Esophagus squamous epithelium (tissue), 5 donors: Measurements from ENCODE around the gene ADGRD1. TPM values are rescaled to one million over a fixed set of nuclear protein-coding genes. Genes with fewer than 3 reads are reported as not detected.
"Not testable (repeated sequence)": the region's sequence is repeated elsewhere in the genome, so short reads cannot be mapped to it uniquely, and the experiment has no call there.

Experiments used
- DNase-seq: peaks from one replicate; lab custom pipeline; 2025; lab: John Stamatoyannopoulos, UW
- H3K27ac ChIP-seq, 4 donors: fragments of 200-600 bp; sonication (generic); one replicate each; pipeline ENCODE4 v1.5.1; 2016 to 2019; ENCODE audit warnings: mild to moderate bottlenecking in 1 of 4
- H3K27me3 ChIP-seq, 4 donors: fragments of 200-600 bp; sonication (generic); 1 replicate in 3 of 4; 2 replicates in 1 of 4; pipeline versions ENCODE4 v1.5.1 to v1.6.0; 2017 to 2021; ENCODE audit warnings: antibody characterized with exemption in 1 of 4
- H3K36me3 ChIP-seq, 3 donors: fragments of 200-600 bp; sonication (generic); one replicate each; pipeline ENCODE4 v1.5.1; 2016 to 2019
- H3K4me1 ChIP-seq, 3 donors: fragments of 200-600 bp; sonication (generic); one replicate each; pipeline ENCODE4 v1.5.1; 2017 to 2019
- H3K4me3 ChIP-seq, 4 donors: fragments of 200-600 bp; sonication (generic); 1 replicate in 3 of 4; 2 replicates in 1 of 4; pipeline ENCODE4 v1.5.1; 2016 to 2019; ENCODE audit warnings: mild to moderate bottlenecking in 2 of 4, moderate library complexity in 1 of 4
- H3K9me3 ChIP-seq, 3 donors: fragments of 200-600 bp; sonication (generic); one replicate each; pipeline ENCODE4 v1.5.1; 2016 to 2019
- POLR2A ChIP-seq, 4 donors: fragments of 450-650 bp; IDR thresholded peaks; one replicate each; pipeline ENCODE4 v1.6.1; 2017; ENCODE audit warnings: antibody characterized with exemption in 4 of 4, mild to moderate bottlenecking in 4 of 4, moderate library complexity in 3 of 4
- WGBS, 2 donors: methylation state at CpG; one replicate each; pipeline ENCODE4 v1.1.5; 2018; 5-methylcytosine and 5-hydroxymethylcytosine counted together
- intact Hi-C: fragments of 100-400 bp; cut with DNase I; formaldehyde crosslinking; loops from one replicate; pipeline ENCODE4 v1.15.0; 2022
- total RNA-seq, 4 donors: library from RNA; depleted of rRNA; stranded (reverse); fragments of >200 nt; gene quantifications; one replicate each; pipeline ENCODE4 v1.1.0, GENCODE V29; 2016
- TF ChIP-seq, protein P1 (sequence below), 6 experiments: fragments of 450-650 bp in 4 of 6; fragments of 200-600 bp in 2 of 6; sonication (generic) in 2 of 6; IDR thresholded peaks; one replicate each; pipeline ENCODE4 v1.5.1; 2016 to 2019; ENCODE audit warnings: antibody characterized with exemption in 6 of 6, mild to moderate bottlenecking in 4 of 6, moderate library complexity in 4 of 6
- donor health status: DM: yes; HTN: yes; CAD: no.

Gene ADGRD1
- total RNA-seq, 4 donors from 2014 or later, result 2.2 to 28.2 (median 8.8) TPM

DNA sequence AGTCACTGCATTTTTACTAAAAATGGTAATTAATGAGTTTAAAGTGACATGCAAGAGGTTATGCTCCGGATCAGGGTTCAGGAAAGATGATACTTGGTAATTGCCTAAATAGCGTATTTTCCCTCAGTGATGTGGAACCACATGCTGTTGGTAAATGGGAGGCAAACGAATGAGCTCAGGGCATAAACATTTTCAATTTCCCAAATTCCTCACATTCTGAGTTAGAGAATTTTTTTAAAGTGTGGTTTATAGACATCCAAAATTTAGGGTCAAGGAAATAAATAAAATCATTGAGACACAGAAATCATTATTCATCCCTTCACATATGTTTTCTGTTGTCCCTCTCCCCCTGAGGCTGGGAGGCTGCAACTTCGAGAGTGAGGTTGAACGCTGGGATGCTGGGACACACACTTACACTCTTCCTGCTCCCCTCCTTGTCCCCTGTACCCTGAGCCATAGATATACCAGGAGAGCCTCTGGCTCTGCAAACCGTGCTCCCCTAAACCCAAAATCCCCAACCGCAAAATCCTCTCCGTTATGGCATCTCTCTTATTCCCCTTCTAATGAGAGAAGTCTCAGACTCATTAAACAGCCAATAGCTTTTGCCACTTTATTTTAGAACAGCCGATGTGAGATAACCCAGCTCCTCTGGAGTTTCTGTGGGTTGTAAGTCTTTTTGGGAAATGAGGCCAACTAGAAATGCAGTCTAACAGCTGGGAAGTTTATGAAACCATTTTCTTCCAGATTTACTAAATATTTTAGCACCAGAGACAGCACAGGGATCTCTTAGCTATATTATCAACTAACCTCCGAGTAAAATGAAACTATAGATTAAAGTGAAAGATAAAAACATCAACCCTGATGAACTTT lies 21.4 kb upstream of the ADGRD1 start:
- TF ChIP-seq, protein P1, sequence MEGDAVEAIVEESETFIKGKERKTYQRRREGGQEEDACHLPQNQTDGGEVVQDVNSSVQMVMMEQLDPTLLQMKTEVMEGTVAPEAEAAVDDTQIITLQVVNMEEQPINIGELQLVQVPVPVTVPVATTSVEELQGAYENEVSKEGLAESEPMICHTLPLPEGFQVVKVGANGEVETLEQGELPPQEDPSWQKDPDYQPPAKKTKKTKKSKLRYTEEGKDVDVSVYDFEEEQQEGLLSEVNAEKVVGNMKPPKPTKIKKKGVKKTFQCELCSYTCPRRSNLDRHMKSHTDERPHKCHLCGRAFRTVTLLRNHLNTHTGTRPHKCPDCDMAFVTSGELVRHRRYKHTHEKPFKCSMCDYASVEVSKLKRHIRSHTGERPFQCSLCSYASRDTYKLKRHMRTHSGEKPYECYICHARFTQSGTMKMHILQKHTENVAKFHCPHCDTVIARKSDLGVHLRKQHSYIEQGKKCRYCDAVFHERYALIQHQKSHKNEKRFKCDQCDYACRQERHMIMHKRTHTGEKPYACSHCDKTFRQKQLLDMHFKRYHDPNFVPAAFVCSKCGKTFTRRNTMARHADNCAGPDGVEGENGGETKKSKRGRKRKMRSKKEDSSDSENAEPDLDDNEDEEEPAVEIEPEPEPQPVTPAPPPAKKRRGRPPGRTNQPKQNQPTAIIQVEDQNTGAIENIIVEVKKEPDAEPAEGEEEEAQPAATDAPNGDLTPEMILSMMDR (IDR thresholded peaks at IDR 0.05), result no peak
- TF ChIP-seq POLR2A (IDR thresholded peaks at IDR 0.05), result no peak
- intact Hi-C loops, result no loop called here
- no peak for DNase-seq
- Histone ChIP-seq H3K36me3 (no peaks in the 10 kb centered on the region), H3K4me1 (peaks cover 0 to 4% (median 0%) of the 10 kb centered on the region in 3 donors), H3K27me3 (peaks cover 0 to 38% (median 0%) of the 10 kb centered on the region in 4 donors), H3K4me3 (no peak overlapping the region), H3K27ac (peak overlapping the region in 2 of 4 donors; percentile 15 to 49), H3K9me3 (no peaks in the 10 kb centered on the region)
- WGBS, 2 donors, result 58 to 63% methylated on average over 10 of the region's 10 CpGs

DNA sequence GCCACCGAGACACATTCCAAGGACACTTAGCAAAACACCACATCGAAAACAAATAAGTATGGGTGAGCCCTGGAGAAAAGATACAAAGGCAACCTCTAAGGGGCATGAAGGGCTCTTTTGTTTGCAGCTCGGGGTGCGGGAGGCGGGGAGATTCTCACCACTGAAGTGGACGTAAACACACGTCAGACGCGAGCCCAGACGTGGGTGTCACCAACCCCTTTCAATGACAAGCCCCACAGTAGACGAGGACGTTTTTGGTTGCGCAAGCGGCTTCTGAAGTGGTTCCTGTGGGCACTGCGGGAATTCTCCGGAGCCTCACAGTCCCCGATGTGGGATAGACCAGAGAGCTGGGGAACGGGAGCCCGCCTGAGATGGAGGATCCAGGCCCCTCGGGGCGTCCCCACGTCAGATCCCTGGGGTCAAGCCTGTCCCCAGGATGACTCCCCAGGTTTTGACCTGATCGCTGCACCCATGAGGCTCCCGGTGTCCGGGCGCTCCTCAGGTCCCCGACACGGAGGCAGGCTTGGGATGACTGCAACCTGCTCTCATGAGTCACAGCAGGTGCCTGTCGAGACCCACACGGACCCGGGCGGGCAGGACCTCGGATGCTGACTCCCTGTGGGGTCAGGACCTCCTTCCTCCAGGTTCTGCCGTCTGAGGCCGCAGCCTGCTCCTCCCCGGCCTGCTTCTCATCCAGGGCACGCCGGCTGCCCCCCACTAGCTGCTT lies 20.3 kb upstream of the ADGRD1 start:
- Histone ChIP-seq H3K27me3 (peaks cover 0 to 38% (median 0%) of the 10 kb centered on the region in 4 donors), H3K4me3 (no peak overlapping the region), H3K36me3 (no peaks in the 10 kb centered on the region), H3K9me3 (no peaks in the 10 kb centered on the region), H3K4me1 (peaks cover 0 to 4% (median 0%) of the 10 kb centered on the region in 3 donors), H3K27ac (no peak overlapping the region)
- WGBS, 2 donors, result 61 to 81% methylated on average over 9 to 23 of the region's 38 CpGs
- TF ChIP-seq POLR2A (IDR thresholded peaks at IDR 0.05), result no peak
- TF ChIP-seq, protein P1 (IDR thresholded peaks at IDR 0.05), result no peak
- no peak for DNase-seq
- intact Hi-C loops, result no loop called here

DNA sequence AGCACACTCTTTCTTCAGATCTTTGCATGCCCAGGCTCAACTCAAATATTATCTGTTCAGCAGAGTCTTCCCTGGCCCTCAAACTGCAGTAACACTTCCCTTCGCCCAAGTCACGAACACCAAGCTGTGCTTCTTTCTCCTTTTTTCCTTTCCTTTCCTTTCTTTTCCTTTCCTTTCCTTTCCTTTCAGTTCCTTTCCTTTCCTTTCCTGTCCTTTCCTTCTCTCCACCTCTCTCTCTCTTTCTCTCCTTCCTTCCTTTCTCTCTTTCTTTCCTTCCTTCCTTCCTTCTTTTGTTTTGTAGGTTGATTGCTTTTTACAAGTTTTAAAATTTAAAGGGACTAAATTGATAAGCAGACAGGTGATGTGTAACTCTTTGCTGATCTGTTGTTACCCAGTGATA lies 19.0 kb upstream of the ADGRD1 start:
- Histone ChIP-seq H3K9me3 (no peaks in the 10 kb centered on the region), H3K27ac (no peak overlapping the region), H3K36me3 (no peaks in the 10 kb centered on the region), H3K27me3 (peaks cover 0 to 25% (median 0%) of the 10 kb centered on the region in 4 donors), H3K4me1 (peaks cover 0 to 4% (median 0%) of the 10 kb centered on the region in 3 donors), H3K4me3 (no peak overlapping the region)
- 81 to 89% methylated on average over 2 of the region's 2 CpGs for WGBS, 2 donors
- no peak for TF ChIP-seq POLR2A (IDR thresholded peaks at IDR 0.05)
- TF ChIP-seq, protein P1 (IDR thresholded peaks at IDR 0.05), result no peak
- intact Hi-C loops, result no loop called here
- DNase-seq, result no peak

DNA sequence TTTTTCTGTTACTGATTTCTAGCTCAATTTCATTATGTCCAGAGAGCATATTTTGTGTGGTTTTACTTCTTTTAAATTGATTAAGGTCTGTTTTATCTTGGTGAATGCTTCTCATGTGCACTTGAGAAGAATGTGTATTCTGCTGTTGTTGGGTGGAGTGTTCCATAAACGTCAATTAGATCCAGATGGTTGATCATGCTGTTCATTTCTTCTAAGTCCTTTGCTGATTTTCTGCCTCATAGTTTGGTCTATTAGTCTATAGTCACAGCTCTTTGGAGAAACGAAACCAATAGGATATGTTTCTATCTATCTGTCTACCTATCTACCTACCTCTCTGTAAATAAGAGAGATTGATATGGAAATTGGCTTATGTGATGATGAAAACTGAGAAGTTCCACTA lies 17.1 kb upstream of the ADGRD1 start:
- 48% methylated on average over 2 of the region's 2 CpGs for WGBS, 2 donors
- no peak for DNase-seq
- Histone ChIP-seq H3K9me3 (no peaks in the 10 kb centered on the region), H3K4me3 (no peak overlapping the region), H3K36me3 (no peaks in the 10 kb centered on the region), H3K4me1 (peaks cover 0 to 4% (median 0%) of the 10 kb centered on the region in 3 donors), H3K27me3 (peaks cover 0 to 10% (median 0%) of the 10 kb centered on the region in 4 donors), H3K27ac (no peak overlapping the region)
- intact Hi-C loops, result no loop called here
- TF ChIP-seq, protein P1 (IDR thresholded peaks at IDR 0.05), result no peak
- no peak for TF ChIP-seq POLR2A (IDR thresholded peaks at IDR 0.05)

DNA sequence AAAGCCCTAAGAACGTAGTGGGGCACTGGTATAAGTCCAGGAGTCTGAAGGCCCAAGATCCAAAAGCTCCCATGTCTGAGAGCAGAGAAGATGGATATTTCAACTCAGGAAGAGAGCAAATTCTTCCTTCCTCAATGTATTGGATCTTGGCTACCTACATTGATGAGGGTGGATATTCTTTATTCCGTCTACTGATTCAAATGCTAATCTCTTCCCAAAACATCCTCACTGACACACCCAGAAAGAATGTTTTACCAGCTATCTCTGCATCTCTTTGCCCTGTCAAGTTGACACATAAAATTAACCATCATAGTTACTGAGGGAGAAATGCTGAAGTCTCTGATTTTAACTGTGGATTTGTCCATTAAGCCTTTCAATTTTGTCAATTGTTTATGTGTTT lies 16.6 kb upstream of the ADGRD1 start:
- DNase-seq, result no peak
- intact Hi-C loops, result no loop called here
- 70 to 71% methylated on average over 2 of the region's 2 CpGs for WGBS, 2 donors
- TF ChIP-seq, protein P1 (IDR thresholded peaks at IDR 0.05), result no peak
- TF ChIP-seq POLR2A (IDR thresholded peaks at IDR 0.05), result no peak
- Histone ChIP-seq H3K4me1 (peaks cover 0 to 4% (median 0%) of the 10 kb centered on the region in 3 donors), H3K27me3 (peaks cover 0 to 10% (median 0%) of the 10 kb centered on the region in 4 donors), H3K9me3 (no peaks in the 10 kb centered on the region), H3K36me3 (no peaks in the 10 kb centered on the region), H3K4me3 (no peak overlapping the region), H3K27ac (no peak overlapping the region)

DNA sequence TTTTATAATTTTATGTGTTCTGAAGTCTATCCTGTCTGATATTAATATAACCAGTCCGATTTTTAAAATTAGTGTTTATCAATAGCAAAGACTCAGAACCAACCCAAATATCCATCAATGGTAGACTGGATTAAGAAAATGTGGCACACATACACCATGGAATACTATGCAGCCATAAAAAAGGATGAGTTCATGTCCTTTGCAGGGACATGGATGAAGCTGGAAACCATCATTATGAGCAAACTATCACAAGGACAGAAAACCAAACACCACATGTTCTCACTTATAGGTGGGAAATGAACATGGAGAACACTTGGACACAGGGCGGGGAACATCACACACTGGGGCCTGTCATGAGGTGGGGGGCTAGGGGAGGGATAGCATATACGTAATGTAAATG lies 16.2 kb upstream of the ADGRD1 start:
- H3K4me3 ChIP-seq, H3K9me3 ChIP-seq, intact Hi-C loops, H3K27ac ChIP-seq, H3K36me3 ChIP-seq, H3K27me3 ChIP-seq, H3K4me1 ChIP-seq, DNase-seq: not testable (repeated sequence)
- WGBS, 2 donors, result 83 to 93% methylated on average over 3 of the region's 3 CpGs
